SK-MEL-5 (cell line): ENCODE results near the gene VENTX. TPM values are rescaled to one million over a fixed set of nuclear protein-coding genes. Genes with fewer than 3 reads are reported as not detected.
"Not testable (repeated sequence)": the region's sequence is repeated elsewhere in the genome, so short reads cannot be mapped to it uniquely, and the experiment has no call there.

ENCODE experiments used
- DNase-seq: peaks from one replicate; pipeline ENCODE4 v3.0.0-alpha.2; 2016; ENCODE audit warnings: low read depth, low spot score
- in situ Hi-C: cut with HindIII; loops from 2 replicates; pipeline ENCODE4 v1.10.0; 2016; ENCODE audit warnings: low sequenced_read_pairs, high pct_unique_total_duplicates, low pct_unique_long_range_greater_than_20kb
- total RNA-seq: library from RNA; depleted of rRNA; stranded (reverse); fragments of >200 nt; shearing (Covaris generic); gene quantifications from 2 replicates; pipeline ENCODE4 v1.2.3, GENCODE V29; 2014

Gene VENTX
- total RNA-seq, 1 experiment from 2014 or later = not detected

- peak; percentile 26 for DNase-seq
- in situ Hi-C loops = no loop called here
These were observed 23.5 kb downstream of the VENTX start for GRCh38 chr10:133260895-133261725.

- in situ Hi-C loops = no loop called here
These were observed 24.2 kb downstream of the VENTX start for GRCh38 chr10:133261726-133262325.

GRCh38 chr10:133262696-133263095 is 25.0 kb downstream of the VENTX start:
- no peak for DNase-seq
- in situ Hi-C loops = no loop called here

More at GRCh38 chr10:133261726-133262325, 24.2 kb downstream of the VENTX start:
- peak; percentile 68 for DNase-seq

GRCh38 chr10:133263674-133264073 is 26.0 kb downstream of the VENTX start:
- in situ Hi-C loops = no loop called here

GRCh38 chr10:133264461-133264860 is 26.8 kb downstream of the VENTX start:
- DNase-seq = no peak
- in situ Hi-C loops = no loop called here

More at GRCh38 chr10:133263674-133264073, 26.0 kb downstream of the VENTX start:
- no peak for DNase-seq

- in situ Hi-C loops, DNase-seq: not testable (repeated sequence)
These were observed 27.4 kb downstream of the VENTX start for GRCh38 chr10:133265052-133265451.

GRCh38 chr10:133266056-133266795 is 28.6 kb downstream of the VENTX start:
- DNase-seq = no peak
- in situ Hi-C loops = no loop called here

GRCh38 chr10:133267293-133267692 is 29.6 kb downstream of the VENTX start:
- DNase-seq = no peak
- in situ Hi-C loops = no loop called here

GRCh38 chr10:133267829-133268228 is 30.2 kb downstream of the VENTX start:
- in situ Hi-C loops = no loop called here
- no peak for DNase-seq

- in situ Hi-C loops = no loop called here
- no peak for DNase-seq
These were observed 30.9 kb downstream of the VENTX start for GRCh38 chr10:133268532-133268931.

- in situ Hi-C loops = no loop called here
- DNase-seq = no peak
These were observed 31.7 kb downstream of the VENTX start for GRCh38 chr10:133269367-133269766.

GRCh38 chr10:133270204-133270603 is 32.5 kb downstream of the VENTX start:
- in situ Hi-C loops = no loop called here
- DNase-seq = no peak

- in situ Hi-C loops = no loop called here
- DNase-seq = no peak
These were observed 33.2 kb downstream of the VENTX start for GRCh38 chr10:133270773-133271297.

GRCh38 chr10:133271521-133272300 is 34.1 kb downstream of the VENTX start:
- in situ Hi-C loops = no loop called here
- DNase-seq = no peak

GRCh38 chr10:133272301-133272963 is 34.8 kb downstream of the VENTX start:
- no peak for DNase-seq
- in situ Hi-C loops = no loop called here

GRCh38 chr10:133272964-133273420 is 35.3 kb downstream of the VENTX start:
- in situ Hi-C loops = no loop called here
- DNase-seq = no peak
